H4 (cell line): ENCODE data around the gene CLCF1. TPM values are rescaled to one million over a fixed set of nuclear protein-coding genes. Genes with fewer than 3 reads are reported as not detected.
A peak's percentile ranks its signal among the peaks of the same experiment; 100 is the strongest.

Experiments used
- DNase-seq: peaks from one replicate; pipeline ENCODE4 v3.0.0-alpha.2; 2015; ENCODE audit warnings: low spot score
- total RNA-seq: library from RNA; depleted of rRNA; stranded (reverse); fragments of >200 nt; shearing (Covaris generic); gene quantifications from 2 replicates; pipeline ENCODE4 v1.2.3, GENCODE V29; 2014; rRNA removed

The CLCF1 gene
- 7.0 and 8.3 TPM in 2 replicates for total RNA-seq

DNA sequence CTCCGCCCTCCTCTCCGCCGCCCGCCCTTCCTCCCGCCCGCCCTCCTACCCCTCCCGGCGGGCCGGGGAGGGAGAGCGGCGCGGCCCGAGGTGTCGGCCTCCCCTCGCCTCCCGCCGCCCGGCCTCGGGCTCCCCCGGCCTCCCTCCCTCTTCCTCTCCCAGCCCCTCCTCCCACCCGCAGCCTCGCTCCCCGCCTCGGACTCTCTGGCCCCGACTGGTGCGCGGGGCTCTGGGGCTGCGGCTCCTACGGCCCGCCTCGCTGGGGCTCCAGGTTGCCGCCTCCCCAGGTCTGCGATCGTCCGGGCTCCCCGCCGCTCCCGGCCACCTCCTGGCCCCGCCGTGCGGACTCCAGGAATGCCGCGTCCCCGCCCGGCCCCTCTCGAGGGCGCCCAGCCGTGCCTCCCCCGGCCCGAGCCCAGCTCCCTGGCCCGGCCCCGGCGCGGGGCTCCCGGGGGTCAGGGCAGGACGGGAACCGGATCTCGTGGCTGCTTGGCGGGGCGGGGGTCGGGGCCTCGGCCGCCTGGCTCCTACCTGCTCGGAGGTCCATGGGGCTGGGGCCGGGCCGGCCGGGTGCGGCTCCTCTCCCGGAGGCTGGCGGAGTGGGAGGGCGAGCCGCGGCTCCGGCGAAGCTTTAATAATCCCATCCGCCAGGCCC, at the start of gene CLCF1:
Gene CLCF1, minus strand, starts transcription at position 606 of the 655 bp plus-strand sequence. Its CDS starts 59 bp downstream, at position 547.
- DNase-seq, result no peak

DNA sequence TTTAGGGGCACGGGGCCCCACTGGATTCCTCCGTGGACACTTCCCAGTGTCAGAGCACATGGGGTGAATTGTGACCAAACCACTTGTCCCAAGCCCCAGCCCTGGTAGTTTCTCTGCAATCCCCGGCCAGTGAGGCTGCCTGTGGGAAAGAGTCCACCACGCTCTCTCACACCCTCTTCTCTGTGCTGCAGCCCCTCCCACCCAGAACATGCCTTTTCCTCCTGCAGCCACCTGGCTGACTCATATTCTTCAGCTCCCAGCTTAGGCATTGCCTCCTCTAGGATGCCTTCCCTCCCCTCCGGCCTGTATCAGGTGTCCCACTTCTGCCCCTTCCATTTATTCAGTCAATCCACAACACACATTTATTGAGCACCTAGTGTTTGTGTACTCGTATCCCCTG, 49.5 kb upstream of the CLCF1 start:
- no peak for DNase-seq

DNA sequence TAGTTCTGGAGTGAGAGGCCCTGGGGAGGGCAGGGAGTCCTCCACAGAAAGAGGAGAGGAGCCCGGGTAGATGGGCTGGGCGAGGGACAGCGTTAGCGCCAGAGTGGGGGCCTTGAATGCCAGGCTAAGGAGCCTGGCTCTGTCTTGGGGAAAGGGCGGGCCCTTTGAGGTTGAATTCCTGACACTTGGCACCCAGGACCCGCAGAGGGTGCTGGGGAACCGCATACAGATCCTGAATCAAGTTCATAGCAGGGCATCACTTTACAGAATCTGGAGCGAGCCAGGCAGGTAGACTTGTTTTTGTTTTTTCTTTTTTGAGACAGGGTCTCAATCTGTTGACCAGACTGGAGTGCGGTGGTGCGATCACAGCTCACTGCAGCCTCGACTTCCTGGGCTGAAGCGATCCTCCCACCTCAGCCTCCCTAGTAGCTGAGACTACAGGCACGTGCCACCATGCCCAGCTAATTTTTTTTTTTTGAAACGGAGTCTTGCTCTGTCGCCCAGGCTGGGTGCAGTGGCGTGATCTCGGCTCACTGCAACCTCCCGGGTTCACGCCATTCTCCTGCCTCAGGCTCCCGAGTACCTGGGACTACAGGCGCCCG, 48.1 kb upstream of the CLCF1 start:
- no peak for DNase-seq

DNA sequence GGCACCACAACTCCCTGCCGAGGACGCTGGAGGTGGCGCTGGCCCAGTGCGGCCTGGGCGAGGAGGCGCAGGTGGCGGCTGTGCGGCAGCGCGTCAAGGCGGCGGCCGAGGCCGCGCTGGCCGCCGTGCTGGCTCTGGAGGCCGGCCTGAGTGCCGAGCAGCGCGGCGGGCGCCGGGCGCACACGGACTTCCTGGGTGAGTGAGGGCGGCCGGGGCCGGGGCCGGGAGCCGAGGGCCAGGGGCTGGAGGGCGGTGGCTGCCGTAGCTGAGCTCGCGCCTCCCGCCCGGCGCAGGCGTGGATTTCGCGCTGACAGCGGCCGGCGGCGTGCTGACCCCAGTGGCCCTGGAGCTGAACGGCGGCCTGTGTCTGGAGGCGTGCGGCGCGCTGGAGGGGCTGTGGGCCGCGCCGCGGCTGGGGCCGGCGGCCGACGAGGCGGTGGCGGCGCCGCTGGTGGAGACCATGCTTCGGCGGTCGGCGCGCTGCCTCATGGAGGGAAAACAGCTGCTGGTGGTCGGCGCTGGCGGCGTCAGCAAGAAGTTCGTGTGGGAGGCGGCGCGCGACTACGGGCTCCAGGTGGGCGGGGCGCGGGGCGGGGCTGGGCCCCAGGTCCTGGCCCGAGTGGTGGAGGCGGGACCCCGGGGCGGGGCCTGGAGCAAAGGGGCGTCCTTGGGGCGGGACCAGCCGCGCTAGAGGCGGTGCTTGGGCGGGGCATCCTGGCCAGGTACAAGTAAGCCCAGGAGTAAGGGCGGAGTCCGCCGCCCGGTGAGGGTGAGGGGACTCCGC, 47.4 kb upstream of the CLCF1 start:
- peak; percentile 68 for DNase-seq

GRCh38 chr11:67420147-67420645, 46.8 kb upstream of the CLCF1 start:
- no peak for DNase-seq

- no peak for DNase-seq
Observed at GRCh38 chr11:67419325-67420049, 46.1 kb upstream of the CLCF1 start.

GRCh38 chr11:67418476-67419281, 45.3 kb upstream of the CLCF1 start:
- no peak for DNase-seq

- DNase-seq, result no peak
Observed at GRCh38 chr11:67417425-67417824, 44.0 kb upstream of the CLCF1 start.

DNA sequence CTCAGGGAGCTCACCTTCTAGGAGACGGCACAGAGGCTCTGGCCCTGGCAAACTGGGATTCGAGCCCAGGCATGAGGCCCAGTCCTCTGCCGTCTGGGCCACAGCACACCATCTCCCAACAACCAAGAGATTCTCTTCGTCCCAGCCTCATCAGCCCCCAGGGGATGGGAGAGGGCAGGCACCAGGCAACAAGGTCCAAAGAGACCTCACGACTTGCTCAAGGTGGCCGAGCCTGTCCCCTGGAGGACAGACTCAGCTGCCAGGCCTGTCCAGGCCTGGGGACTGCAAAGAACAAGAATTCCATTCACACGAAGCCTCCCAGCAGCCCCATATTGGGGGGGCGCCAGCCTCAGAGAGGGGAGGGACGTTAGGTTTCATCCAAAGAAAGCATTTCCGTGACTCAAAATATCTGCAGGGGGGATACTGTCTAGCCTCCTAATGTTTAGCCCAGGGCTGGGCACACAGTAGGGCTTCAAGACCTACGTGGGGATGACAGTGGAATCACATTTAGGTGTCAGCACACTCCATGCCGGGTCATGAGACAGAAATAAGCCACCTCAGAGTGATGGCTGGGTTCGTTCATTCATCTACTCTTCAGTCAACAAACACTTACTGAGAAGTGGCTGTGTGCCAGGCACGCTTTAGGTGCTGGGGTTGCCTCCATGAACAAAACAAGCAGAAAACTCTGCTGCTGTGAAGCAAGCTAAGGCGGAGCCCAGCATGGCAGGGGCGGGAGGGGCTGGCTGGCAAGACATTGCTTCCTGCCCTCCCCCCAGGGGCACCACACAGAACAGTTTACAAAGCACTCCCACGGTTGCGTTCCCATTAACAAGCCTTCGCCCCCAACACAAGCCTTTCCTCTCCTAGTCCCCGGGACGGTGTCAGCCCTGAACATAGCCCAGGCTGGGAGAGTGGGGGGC, 43.3 kb upstream of the CLCF1 start:
- peak; percentile 57 for DNase-seq

- no peak for DNase-seq
Observed at GRCh38 chr11:67415501-67416304, 42.3 kb upstream of the CLCF1 start, which contains the start of gene CARNS1. CARNS1 (plus strand) TSS chr11:67415678; CDS start chr11:67416200, 522 bp downstream.

DNA sequence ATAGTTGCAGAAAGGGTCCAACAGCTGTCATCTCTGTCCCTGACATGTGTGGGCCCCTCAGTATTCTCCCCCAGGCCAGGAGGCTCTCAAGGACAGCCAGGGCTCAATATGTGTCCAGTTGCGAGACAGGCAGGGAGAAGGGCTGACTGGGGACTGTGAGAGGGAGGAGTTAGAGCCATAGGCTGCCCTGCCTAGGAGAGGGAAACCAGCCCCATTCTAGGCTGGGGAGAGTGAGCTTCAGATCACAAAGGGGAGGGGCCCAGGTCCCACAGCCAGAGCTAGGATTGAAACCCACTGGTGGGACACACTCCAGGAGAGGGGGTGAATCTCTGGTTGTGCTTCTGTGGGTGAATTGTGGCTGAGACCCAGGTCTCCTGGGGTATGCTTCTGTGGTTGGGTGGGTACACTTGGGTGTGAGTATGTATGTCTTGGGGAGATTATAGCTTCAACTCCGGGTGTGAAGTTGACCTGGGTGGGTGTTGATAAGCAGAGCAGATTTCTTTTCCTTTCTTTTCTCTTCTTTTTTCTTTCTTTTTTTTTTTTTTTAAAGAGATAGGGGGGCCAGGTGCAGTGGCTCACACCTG, 40.0 kb upstream of the CLCF1 start:
- no peak for DNase-seq

- no peak for DNase-seq
Observed at GRCh38 chr11:67412495-67413179, 39.2 kb upstream of the CLCF1 start.

GRCh38 chr11:67411785-67412152, 38.4 kb upstream of the CLCF1 start:
- no peak for DNase-seq

DNA sequence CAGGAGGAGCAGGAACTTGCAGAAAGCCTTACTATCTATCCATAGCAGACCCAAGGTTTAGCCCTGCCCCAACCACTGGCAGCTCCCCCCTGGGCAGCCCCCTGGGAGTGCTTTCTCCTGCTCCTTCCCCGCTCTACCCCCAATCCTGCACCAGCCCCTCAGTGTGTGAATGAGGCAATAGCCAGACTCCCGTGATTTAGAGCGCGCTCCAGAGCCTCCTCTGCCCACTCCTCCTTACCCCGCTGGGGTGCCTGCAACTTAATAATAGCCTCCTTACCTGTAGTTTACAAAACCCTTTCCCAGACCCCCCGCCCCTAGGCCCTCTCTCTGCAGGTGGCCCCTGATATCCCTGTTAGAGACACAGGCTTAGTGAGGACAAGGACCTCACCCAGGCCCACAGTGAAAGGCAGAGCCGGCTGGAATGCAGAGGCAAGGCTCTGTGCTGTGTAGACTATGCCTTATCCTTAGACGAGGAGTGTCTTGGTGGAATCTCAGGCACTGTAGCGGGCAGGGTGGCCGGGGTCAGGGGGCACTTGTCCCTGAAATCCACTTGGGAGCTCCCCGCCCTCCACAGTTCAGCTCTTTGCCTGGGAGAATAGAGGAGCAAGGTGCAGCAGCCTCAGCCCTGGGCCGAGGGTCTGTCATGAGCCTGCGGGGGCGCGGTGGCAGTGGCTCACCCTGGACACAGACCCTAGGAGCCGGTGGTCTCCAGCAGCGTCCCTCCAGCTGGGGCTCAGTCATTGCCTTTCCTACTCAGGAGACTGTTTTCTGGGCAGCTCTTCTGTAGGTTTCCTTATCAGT, 37.8 kb upstream of the CLCF1 start:
- DNase-seq, result no peak

- no peak for DNase-seq
Observed at GRCh38 chr11:67410369-67410831, 37.0 kb upstream of the CLCF1 start.

DNA sequence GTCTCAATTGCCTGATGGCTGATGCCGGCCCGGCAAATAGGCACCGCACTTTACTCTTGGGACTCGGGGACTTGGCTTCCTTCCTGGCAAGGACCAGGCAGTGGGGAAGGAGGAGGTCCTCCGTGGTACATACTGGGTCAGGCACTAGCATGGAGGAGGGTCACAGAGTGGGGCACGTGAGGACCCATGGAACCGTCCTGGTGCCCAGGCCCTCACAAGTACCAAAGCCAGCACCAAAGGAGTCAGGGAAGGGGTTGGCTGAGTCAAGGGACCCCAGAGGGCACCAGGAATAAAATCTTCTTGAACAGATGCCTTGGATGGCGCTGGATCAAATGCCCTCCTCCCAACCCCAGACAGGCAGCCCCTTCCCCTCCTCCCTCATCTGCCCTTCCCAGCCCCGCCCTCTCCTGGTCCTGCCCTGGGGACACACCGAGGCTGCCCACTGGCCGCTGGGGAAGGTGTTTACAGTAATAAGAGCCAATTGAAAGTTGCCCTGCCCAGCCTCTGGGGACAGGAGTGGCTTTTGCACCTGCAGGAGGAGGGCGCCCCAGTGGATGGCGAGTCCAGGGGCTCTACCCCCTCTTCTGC, 36.5 kb upstream of the CLCF1 start:
- DNase-seq, result no peak

GRCh38 chr11:67409261-67409666, 35.9 kb upstream of the CLCF1 start:
- no peak for DNase-seq
